Measurements from ENCODE around the gene PRSS56. TPM values are rescaled to one million over a fixed set of nuclear protein-coding genes. Genes with fewer than 3 reads are reported as not detected.

PRSS56 gene
- polyA plus RNA-seq, 1 donor (not counting 4 experiments of a cell fraction or from before 2014, with no cell fraction given), result not detected

DNA sequence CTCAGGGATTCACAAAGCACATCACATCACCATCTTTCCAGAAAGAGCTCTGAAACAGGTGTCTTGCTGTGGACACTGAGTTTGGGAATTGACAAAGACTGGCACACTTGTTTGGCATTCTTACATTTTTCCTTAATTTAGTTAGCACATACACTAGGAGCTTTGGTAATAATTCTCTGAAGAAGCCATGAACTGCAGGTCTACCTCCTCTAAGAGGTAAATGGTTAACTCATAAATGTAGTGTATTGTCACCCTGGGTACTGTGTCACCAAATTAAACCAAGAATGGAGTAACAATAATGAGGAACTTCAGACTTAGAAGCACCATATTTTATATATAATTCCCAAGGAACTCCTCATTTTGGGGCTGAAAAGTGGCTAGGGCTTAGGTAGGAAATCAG is 52.9 kb downstream of the PRSS56 start:
- DNase-seq (ENCODE audit: low read depth, low spot score) (no peak), FAIRE-seq (no peak)
- H3K4me1 ChIP-seq (ENCODE audit: control insufficient read depth, extremely low read depth, insufficient read depth, low read length), result peaks cover 7% of the 10 kb centered on the region
- H3K9me3 ChIP-seq (ENCODE audit: control insufficient read depth, low read depth, low read length), result no peaks in the 10 kb centered on the region
- dilution Hi-C loops (cut with MboI; ENCODE audit: extremely low pct_ligation_motif_present, low sequenced_read_pairs), result no loop called here
- H3K9ac ChIP-seq (ENCODE audit: control insufficient read depth, extremely low read depth, insufficient read depth, low read length), result no peak overlapping the region
- no peak for TF ChIP-seq EZH2 (IDR thresholded peaks at IDR 0.05; ENCODE audit: low read length)
- TF ChIP-seq, protein P1, sequence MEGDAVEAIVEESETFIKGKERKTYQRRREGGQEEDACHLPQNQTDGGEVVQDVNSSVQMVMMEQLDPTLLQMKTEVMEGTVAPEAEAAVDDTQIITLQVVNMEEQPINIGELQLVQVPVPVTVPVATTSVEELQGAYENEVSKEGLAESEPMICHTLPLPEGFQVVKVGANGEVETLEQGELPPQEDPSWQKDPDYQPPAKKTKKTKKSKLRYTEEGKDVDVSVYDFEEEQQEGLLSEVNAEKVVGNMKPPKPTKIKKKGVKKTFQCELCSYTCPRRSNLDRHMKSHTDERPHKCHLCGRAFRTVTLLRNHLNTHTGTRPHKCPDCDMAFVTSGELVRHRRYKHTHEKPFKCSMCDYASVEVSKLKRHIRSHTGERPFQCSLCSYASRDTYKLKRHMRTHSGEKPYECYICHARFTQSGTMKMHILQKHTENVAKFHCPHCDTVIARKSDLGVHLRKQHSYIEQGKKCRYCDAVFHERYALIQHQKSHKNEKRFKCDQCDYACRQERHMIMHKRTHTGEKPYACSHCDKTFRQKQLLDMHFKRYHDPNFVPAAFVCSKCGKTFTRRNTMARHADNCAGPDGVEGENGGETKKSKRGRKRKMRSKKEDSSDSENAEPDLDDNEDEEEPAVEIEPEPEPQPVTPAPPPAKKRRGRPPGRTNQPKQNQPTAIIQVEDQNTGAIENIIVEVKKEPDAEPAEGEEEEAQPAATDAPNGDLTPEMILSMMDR (optimal IDR thresholded peaks at IDR 0.05 in 1 of 3, IDR thresholded peaks at IDR 0.05 in 1 of 3, conservative IDR thresholded peaks at IDR 0.05 in 1 of 3; ENCODE audit: extremely low read depth in 1 of 3, insufficient read depth in 2 of 3, low read length in 3 of 3), result no peak
- H4K20me1 ChIP-seq (ENCODE audit: control insufficient read depth, extremely low read depth, insufficient read depth, low read length), result no peaks in the 10 kb centered on the region
- no peaks in the 10 kb centered on the region for H3K27me3 ChIP-seq (ENCODE audit: control insufficient read depth, extremely low read depth, insufficient read depth, low read length)
- H2AFZ ChIP-seq (ENCODE audit: control insufficient read depth, low read length), result no peak overlapping the region
- no peak overlapping the region for H3K4me3 ChIP-seq (ENCODE audit: control insufficient read depth in 2 of 3, extremely low read depth in 1 of 3, insufficient read depth in 2 of 3, low read depth in 1 of 3, low read length in 3 of 3)
- H3K79me2 ChIP-seq (ENCODE audit: control insufficient read depth, insufficient read depth, low read length), result no peaks in the 10 kb centered on the region
- no peak overlapping the region for H3K27ac ChIP-seq (ENCODE audit: control insufficient read depth, insufficient read depth, low read length)
- H3K4me2 ChIP-seq (ENCODE audit: control insufficient read depth, extremely low read depth, insufficient read depth, low read depth, low read length), result no peak overlapping the region
- H3K36me3 ChIP-seq (ENCODE audit: control insufficient read depth in 2 of 2, extremely low read depth in 1 of 2, insufficient read depth in 2 of 2, low read length in 2 of 2), result peaks cover 15 to 28% of the 10 kb centered on the region in 2 experiments
- H3K9me1 ChIP-seq (ENCODE audit: control insufficient read depth, extremely low read depth, insufficient read depth, low read length), result no peaks in the 10 kb centered on the region

DNA sequence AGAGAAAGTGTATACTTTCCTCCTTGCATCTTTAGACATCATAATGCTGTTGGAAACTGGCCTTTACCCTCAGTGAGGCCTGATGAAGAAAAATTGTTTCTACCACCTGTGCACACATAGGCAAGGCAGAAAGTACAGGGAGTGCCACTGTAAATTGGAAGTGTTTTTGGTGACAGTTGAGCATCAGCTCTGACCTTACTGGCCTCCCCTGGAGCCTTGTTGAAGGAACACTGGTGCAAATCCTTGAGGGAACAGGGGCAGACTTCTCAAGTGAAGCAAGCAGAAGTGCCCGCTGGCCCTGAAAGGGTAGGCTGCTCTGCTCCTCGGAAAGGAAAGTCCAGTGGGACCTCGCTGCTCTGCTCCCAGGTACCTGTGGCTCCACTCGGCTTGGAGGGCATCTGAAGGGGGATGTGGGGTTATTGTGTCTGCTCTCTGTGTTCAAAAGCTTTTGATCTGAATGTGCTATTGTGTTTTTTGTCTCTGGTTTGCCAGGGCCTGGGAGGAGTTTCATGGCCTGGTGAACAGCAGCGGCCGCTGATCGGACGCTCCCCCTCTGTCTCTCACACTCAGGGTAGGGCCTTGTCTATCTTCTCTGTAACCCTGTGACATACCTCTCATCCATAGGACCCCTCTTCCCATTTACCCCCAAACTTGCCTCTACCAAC is 53.7 kb downstream of the PRSS56 start:
- H3K4me2 ChIP-seq (ENCODE audit: control insufficient read depth, extremely low read depth, insufficient read depth, low read depth, low read length), result no peak overlapping the region
- H3K9me3 ChIP-seq (ENCODE audit: control insufficient read depth, low read depth, low read length), result no peaks in the 10 kb centered on the region
- H3K27me3 ChIP-seq (ENCODE audit: control insufficient read depth, extremely low read depth, insufficient read depth, low read length), result no peaks in the 10 kb centered on the region
- H2AFZ ChIP-seq (ENCODE audit: control insufficient read depth, low read length), result no peak overlapping the region
- peaks cover 8 to 26% of the 10 kb centered on the region in 2 experiments for H3K36me3 ChIP-seq (ENCODE audit: control insufficient read depth in 2 of 2, extremely low read depth in 1 of 2, insufficient read depth in 2 of 2, low read length in 2 of 2)
- no peak overlapping the region for H3K4me3 ChIP-seq (ENCODE audit: control insufficient read depth in 2 of 3, extremely low read depth in 1 of 3, insufficient read depth in 2 of 3, low read depth in 1 of 3, low read length in 3 of 3)
- no peak overlapping the region for H3K9ac ChIP-seq (ENCODE audit: control insufficient read depth, extremely low read depth, insufficient read depth, low read length)
- dilution Hi-C loops (cut with MboI; ENCODE audit: extremely low pct_ligation_motif_present, low sequenced_read_pairs), result no loop called here
- no peaks in the 10 kb centered on the region for H3K79me2 ChIP-seq (ENCODE audit: control insufficient read depth, insufficient read depth, low read length)
- TF ChIP-seq EZH2 (IDR thresholded peaks at IDR 0.05; ENCODE audit: low read length), result no peak
- TF ChIP-seq, protein P1 (optimal IDR thresholded peaks at IDR 0.05 in 1 of 3, IDR thresholded peaks at IDR 0.05 in 1 of 3, conservative IDR thresholded peaks at IDR 0.05 in 1 of 3; ENCODE audit: extremely low read depth in 1 of 3, insufficient read depth in 2 of 3, low read length in 3 of 3), result no peak
- H3K4me1 ChIP-seq (ENCODE audit: control insufficient read depth, extremely low read depth, insufficient read depth, low read length), result no peaks in the 10 kb centered on the region
- no peak overlapping the region for H3K27ac ChIP-seq (ENCODE audit: control insufficient read depth, insufficient read depth, low read length)
- FAIRE-seq, result no peak
- no peaks in the 10 kb centered on the region for H3K9me1 ChIP-seq (ENCODE audit: control insufficient read depth, extremely low read depth, insufficient read depth, low read length)
- no peak for DNase-seq (ENCODE audit: low read depth, low spot score)
- H4K20me1 ChIP-seq (ENCODE audit: control insufficient read depth, extremely low read depth, insufficient read depth, low read length), result no peaks in the 10 kb centered on the region
